ENCODE measurements around the gene MYO16. TPM values are rescaled to one million over a fixed set of nuclear protein-coding genes. Genes with fewer than 3 reads are reported as not detected.

The MYO16 gene
- total RNA-seq, 4 donors from 2014 or later = under 0.01 to 0.21 TPM; not detected in 2

DNA sequence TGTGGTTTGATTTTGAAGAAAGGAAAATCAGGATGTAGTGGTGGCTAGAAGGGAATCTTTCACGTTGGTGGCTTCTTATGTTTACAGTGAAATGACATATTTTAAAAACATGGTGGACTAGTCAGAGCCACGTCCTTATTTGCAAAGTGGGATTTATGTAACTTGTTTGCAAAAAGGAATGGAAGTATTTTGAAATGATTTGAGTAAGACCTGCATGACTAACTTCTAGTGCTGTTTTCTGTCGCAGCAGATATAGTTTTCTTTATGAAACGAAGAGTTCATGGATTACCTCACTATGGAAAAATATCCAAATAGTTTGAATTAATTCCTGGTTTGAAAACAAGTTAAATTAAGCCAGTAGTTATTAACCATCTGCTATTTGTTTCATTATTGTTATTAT is 476.5 kb downstream of the MYO16 start:
- 62 to 76% methylated on average over 4 of the region's 4 CpGs for WGBS, 2 donors
- H3K27ac ChIP-seq = no peak overlapping the region
- TF ChIP-seq POLR2A (IDR thresholded peaks at IDR 0.05) (no peak), EP300 (IDR thresholded peaks at IDR 0.05) (no peak)
- TF ChIP-seq, protein P1, sequence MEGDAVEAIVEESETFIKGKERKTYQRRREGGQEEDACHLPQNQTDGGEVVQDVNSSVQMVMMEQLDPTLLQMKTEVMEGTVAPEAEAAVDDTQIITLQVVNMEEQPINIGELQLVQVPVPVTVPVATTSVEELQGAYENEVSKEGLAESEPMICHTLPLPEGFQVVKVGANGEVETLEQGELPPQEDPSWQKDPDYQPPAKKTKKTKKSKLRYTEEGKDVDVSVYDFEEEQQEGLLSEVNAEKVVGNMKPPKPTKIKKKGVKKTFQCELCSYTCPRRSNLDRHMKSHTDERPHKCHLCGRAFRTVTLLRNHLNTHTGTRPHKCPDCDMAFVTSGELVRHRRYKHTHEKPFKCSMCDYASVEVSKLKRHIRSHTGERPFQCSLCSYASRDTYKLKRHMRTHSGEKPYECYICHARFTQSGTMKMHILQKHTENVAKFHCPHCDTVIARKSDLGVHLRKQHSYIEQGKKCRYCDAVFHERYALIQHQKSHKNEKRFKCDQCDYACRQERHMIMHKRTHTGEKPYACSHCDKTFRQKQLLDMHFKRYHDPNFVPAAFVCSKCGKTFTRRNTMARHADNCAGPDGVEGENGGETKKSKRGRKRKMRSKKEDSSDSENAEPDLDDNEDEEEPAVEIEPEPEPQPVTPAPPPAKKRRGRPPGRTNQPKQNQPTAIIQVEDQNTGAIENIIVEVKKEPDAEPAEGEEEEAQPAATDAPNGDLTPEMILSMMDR (IDR thresholded peaks at IDR 0.05) = no peak
- H3K4me1 ChIP-seq = no peaks in the 10 kb centered on the region
- no peak overlapping the region for H3K4me3 ChIP-seq
- H3K36me3 ChIP-seq = no peaks in the 10 kb centered on the region
- no peaks in the 10 kb centered on the region for H3K27me3 ChIP-seq
- no peak for DNase-seq (ENCODE audit: low spot score in 2 of 2)
- no peaks in the 10 kb centered on the region for H3K9me3 ChIP-seq

DNA sequence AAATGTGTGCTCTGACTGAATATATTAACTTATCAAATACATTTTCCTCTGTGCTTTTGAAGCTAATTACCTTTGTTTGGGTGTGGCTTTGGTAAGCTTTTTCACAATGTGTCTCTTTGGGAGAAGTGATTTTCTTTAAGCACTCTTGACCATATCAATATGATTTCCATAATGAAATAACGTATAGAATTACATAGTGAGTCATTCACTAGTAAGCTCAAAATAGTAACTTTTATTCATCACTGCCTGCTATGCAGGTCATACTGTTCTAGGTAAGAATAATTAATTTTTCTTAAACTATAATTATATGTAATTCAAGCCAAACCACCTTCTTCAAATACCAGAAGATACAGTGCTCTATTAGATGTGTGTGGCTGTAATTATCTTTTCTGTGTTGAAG is 480.7 kb downstream of the MYO16 start:
- WGBS, 2 donors = 4 to 80% methylated on average over 1 of the region's 1 CpG

DNA sequence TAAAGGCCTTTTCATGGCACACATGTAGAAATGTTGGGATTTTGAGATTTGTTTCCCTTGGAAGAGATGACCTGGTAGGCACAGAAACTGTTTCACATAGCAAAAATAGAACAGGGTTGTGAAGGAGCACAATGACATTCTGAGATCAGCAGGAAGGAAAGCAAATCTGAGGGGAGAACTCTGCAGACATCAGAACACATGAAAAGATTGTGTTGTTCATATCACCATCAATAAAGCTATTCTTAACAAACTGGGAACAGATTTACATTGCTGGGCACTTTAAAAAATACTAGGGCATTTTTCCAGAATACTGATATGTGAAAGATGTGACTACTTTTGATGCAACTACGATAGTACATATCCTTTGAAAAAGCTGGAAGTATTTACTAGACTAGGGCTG is 481.7 kb downstream of the MYO16 start:
- Histone ChIP-seq H3K27me3 (no peaks in the 10 kb centered on the region), H3K27ac (no peak overlapping the region), H3K4me1 (no peaks in the 10 kb centered on the region), H3K36me3 (no peaks in the 10 kb centered on the region), H3K9me3 (no peaks in the 10 kb centered on the region), H3K4me3 (no peak overlapping the region)
- WGBS, 2 donors = 39 to 40% methylated on average over 1 of the region's 1 CpG
- no peak for DNase-seq (ENCODE audit: low spot score in 2 of 2)
- TF ChIP-seq EP300 (IDR thresholded peaks at IDR 0.05) (no peak), POLR2A (IDR thresholded peaks at IDR 0.05) (no peak)
- TF ChIP-seq, protein P1 (IDR thresholded peaks at IDR 0.05) = no peak

More for the DNA sequence above, 480.7 kb downstream of the MYO16 start:
- TF ChIP-seq, protein P1 (IDR thresholded peaks at IDR 0.05) = no peak
- TF ChIP-seq POLR2A (IDR thresholded peaks at IDR 0.05) = no peak
- TF ChIP-seq EP300 (IDR thresholded peaks at IDR 0.05) = no peak
- H3K27me3 ChIP-seq = no peaks in the 10 kb centered on the region
- H3K4me3 ChIP-seq = no peak overlapping the region
- no peaks in the 10 kb centered on the region for H3K9me3 ChIP-seq
- no peaks in the 10 kb centered on the region for H3K4me1 ChIP-seq
- no peak overlapping the region for H3K27ac ChIP-seq
- no peaks in the 10 kb centered on the region for H3K36me3 ChIP-seq
- DNase-seq (ENCODE audit: low spot score in 2 of 2) = no peak

DNA sequence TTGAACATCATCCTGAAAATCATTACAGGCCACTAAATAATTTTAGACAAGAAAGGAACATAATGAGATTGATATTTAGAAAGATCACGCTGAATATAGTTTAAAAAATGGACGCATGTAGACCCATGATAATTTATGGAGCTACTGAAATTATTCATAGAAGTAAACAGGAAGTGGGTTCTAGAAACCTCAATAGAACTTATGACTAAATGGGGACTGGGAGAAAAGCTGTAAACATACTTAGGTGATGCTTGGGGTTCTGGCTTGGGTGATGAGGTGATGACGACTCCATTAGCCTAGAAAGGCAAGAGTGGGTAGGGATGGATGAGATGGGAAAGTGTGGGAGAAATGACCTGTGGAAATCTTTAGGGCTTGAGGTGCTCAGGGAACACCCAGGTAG is 484.0 kb downstream of the MYO16 start:
- Histone ChIP-seq H3K27me3 (no peaks in the 10 kb centered on the region), H3K36me3 (no peaks in the 10 kb centered on the region), H3K4me1 (no peaks in the 10 kb centered on the region), H3K27ac (no peak overlapping the region), H3K9me3 (no peaks in the 10 kb centered on the region), H3K4me3 (no peak overlapping the region)
- no peak for DNase-seq (ENCODE audit: low spot score in 2 of 2)
- TF ChIP-seq POLR2A (IDR thresholded peaks at IDR 0.05) = no peak
- TF ChIP-seq EP300 (IDR thresholded peaks at IDR 0.05) = no peak
- TF ChIP-seq, protein P1 (IDR thresholded peaks at IDR 0.05) = no peak
- 81 to 86% methylated on average over 3 of the region's 3 CpGs for WGBS, 2 donors

DNA sequence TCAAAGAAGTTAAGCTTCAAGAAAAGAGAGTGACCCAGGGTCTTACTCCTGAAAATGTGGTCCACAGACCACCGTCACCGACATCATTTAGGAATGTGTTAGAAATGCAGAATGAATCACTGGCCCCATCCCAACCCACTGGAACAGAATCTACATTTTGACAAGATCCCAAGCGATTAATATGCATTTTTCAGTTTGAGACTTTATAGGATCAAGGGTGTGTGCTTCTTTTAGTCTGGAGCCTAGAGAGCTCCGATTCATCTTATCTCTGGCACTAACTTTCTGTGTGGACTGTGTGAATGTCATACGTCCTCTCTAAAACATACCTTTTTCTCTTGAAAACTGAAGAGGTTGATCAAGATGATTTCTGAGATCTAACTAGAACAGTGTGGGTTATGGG is 484.8 kb downstream of the MYO16 start:
- H3K27ac ChIP-seq = no peak overlapping the region
- H3K36me3 ChIP-seq = no peaks in the 10 kb centered on the region
- no peaks in the 10 kb centered on the region for H3K27me3 ChIP-seq
- no peak for DNase-seq (ENCODE audit: low spot score in 2 of 2)
- WGBS, 2 donors = 80% methylated on average over 5 of the region's 5 CpGs
- no peaks in the 10 kb centered on the region for H3K9me3 ChIP-seq
- no peaks in the 10 kb centered on the region for H3K4me1 ChIP-seq
- no peak overlapping the region for H3K4me3 ChIP-seq
- TF ChIP-seq POLR2A (IDR thresholded peaks at IDR 0.05) = no peak
- TF ChIP-seq EP300 (IDR thresholded peaks at IDR 0.05) = no peak
- TF ChIP-seq, protein P1 (IDR thresholded peaks at IDR 0.05) = no peak

Measured in tibial nerve (tissue), 4 donors.